Measurements from ENCODE around the gene TMTC2. TPM values are rescaled to one million over a fixed set of nuclear protein-coding genes. Genes with fewer than 3 reads are reported as not detected.

Gene TMTC2
- polyA plus RNA-seq, 1 donor from 2014 or later, result 20.6 TPM

DNA sequence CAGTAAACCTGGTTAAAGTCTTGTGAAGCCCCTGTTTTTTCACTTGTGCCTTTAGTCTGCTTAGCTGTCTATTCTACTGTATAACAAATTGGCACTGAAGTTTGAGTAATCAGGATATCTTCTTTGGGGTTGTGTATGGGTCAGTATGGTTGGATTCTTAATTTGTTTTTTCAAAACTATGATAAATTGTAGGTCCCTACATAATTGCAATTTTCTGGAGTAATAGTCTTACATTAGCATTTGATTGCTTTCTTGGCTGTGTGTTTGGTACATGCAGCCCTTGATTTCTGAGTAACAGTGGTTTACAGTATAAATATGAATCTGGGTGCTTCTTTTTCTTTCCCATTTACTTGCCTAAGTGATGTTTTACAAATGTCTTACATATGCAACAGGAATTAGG is 186.6 kb downstream of the TMTC2 start:
- no peaks in the 10 kb centered on the region for H3K27me3 ChIP-seq (ENCODE audit: insufficient read depth, low read depth, low read length)
- no peaks in the 10 kb centered on the region for H3K9me3 ChIP-seq (ENCODE audit: low read length)
- H3K79me2 ChIP-seq (replicated peaks; ENCODE audit: insufficient read depth, low read length), result peaks cover 18% of the 10 kb centered on the region
- no peaks in the 10 kb centered on the region for H3K9me2 ChIP-seq (ENCODE audit: insufficient read depth, low read length)
- H3K4me3 ChIP-seq (ENCODE audit: low read length), result no peak overlapping the region
- H3K36me3 ChIP-seq (ENCODE audit: insufficient read depth, low read length), result no peaks in the 10 kb centered on the region
- H3K9ac ChIP-seq (ENCODE audit: low read length), result no peak overlapping the region
- no peaks in the 10 kb centered on the region for H4K20me1 ChIP-seq (ENCODE audit: insufficient read depth)
- TF ChIP-seq CTCF (IDR thresholded peaks at IDR 0.05; ENCODE audit: poor library complexity, severe bottlenecking) (no peak), POLR2AphosphoS5 (IDR thresholded peaks at IDR 0.05) (no peak), MXI1 (conservative IDR thresholded peaks at IDR 0.05; ENCODE audit: poor library complexity, severe bottlenecking) (no peak), SMC3 (conservative IDR thresholded peaks at IDR 0.05; ENCODE audit: poor library complexity) (no peak), TAF1 (IDR thresholded peaks at IDR 0.05; ENCODE audit: low read depth) (no peak), EZH2 (IDR thresholded peaks at IDR 0.05; ENCODE audit: borderline replicate concordance, insufficient read depth, low read length, poor library complexity, severe bottlenecking) (no peak), RAD21 (conservative IDR thresholded peaks at IDR 0.05) (no peak), EP300 (conservative IDR thresholded peaks at IDR 0.05; ENCODE audit: poor library complexity, severe bottlenecking) (no peak)
- TF ChIP-seq, protein P1, sequence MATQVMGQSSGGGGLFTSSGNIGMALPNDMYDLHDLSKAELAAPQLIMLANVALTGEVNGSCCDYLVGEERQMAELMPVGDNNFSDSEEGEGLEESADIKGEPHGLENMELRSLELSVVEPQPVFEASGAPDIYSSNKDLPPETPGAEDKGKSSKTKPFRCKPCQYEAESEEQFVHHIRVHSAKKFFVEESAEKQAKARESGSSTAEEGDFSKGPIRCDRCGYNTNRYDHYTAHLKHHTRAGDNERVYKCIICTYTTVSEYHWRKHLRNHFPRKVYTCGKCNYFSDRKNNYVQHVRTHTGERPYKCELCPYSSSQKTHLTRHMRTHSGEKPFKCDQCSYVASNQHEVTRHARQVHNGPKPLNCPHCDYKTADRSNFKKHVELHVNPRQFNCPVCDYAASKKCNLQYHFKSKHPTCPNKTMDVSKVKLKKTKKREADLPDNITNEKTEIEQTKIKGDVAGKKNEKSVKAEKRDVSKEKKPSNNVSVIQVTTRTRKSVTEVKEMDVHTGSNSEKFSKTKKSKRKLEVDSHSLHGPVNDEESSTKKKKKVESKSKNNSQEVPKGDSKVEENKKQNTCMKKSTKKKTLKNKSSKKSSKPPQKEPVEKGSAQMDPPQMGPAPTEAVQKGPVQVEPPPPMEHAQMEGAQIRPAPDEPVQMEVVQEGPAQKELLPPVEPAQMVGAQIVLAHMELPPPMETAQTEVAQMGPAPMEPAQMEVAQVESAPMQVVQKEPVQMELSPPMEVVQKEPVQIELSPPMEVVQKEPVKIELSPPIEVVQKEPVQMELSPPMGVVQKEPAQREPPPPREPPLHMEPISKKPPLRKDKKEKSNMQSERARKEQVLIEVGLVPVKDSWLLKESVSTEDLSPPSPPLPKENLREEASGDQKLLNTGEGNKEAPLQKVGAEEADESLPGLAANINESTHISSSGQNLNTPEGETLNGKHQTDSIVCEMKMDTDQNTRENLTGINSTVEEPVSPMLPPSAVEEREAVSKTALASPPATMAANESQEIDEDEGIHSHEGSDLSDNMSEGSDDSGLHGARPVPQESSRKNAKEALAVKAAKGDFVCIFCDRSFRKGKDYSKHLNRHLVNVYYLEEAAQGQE (IDR thresholded peaks at IDR 0.05; ENCODE audit: borderline replicate concordance), result no peak
- no peak overlapping the region for H2AFZ ChIP-seq (ENCODE audit: low read depth, low read length)
- H3F3A ChIP-seq (ENCODE audit: insufficient read depth, low read length, poor library complexity, severe bottlenecking), result peaks cover 14% of the 10 kb centered on the region
- H3K4me2 ChIP-seq (ENCODE audit: low read length), result no peak overlapping the region
- H3K27ac ChIP-seq (ENCODE audit: low read length), result peak overlapping the region; percentile 17

DNA sequence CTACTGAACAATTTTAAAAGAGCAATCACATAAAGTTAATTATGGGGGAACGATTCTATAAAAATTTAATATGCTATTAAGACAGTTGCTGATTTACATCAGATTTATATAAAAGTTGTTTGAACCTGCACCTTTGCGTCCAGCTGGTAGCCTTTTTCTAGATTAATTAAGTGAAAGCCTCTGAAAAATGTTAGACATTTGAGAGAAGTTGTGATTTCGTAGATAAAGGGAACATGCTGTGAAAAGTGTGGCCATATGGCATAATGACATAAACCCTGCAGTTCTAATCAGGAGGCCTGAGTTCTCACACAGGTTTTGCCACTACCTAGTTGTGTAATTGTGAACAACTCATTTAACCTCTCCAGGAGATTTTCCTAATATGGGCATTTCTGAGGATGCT is 187.2 kb downstream of the TMTC2 start:
- TF ChIP-seq POLR2AphosphoS5 (IDR thresholded peaks at IDR 0.05), result peak; percentile 43
- no peak for TF ChIP-seq EZH2 (IDR thresholded peaks at IDR 0.05; ENCODE audit: borderline replicate concordance, insufficient read depth, low read length, poor library complexity, severe bottlenecking)
- Histone ChIP-seq H3K27ac (ENCODE audit: low read length) (peak overlapping the region; percentile 21), H3K27me3 (ENCODE audit: insufficient read depth, low read depth, low read length) (no peaks in the 10 kb centered on the region), H2AFZ (ENCODE audit: low read depth, low read length) (no peak overlapping the region), H3K9ac (ENCODE audit: low read length) (no peak overlapping the region), H3K4me2 (ENCODE audit: low read length) (no peak overlapping the region), H3K4me3 (ENCODE audit: low read length) (no peak overlapping the region), H3K79me2 (replicated peaks; ENCODE audit: insufficient read depth, low read length) (peaks cover 19% of the 10 kb centered on the region), H3K36me3 (ENCODE audit: insufficient read depth, low read length) (no peaks in the 10 kb centered on the region), H3K9me3 (ENCODE audit: low read length) (no peaks in the 10 kb centered on the region), H3K9me2 (ENCODE audit: insufficient read depth, low read length) (no peaks in the 10 kb centered on the region), H4K20me1 (ENCODE audit: insufficient read depth) (no peaks in the 10 kb centered on the region), H3F3A (ENCODE audit: insufficient read depth, low read length, poor library complexity, severe bottlenecking) (peaks cover 14% of the 10 kb centered on the region)

DNA sequence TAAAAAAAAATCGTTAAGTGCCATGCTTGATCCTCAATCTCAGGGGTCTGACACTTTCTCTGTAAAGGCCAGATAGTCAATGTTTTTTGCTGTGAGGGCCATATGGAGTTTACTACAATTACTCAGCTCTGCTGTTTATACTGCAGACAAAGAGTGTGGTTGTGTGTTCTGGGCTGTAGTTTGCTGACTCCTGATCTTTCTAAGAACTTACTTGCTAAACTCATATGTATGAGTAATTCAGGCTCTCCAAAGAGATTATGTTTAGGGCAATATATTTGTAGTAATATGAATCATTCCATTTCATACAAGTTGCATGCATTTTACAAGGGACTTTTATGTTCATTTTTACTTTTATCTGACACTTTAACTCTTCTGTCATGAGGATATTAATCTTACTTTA is 188.2 kb downstream of the TMTC2 start:
- no peak overlapping the region for H2AFZ ChIP-seq (ENCODE audit: low read depth, low read length)
- H3F3A ChIP-seq (ENCODE audit: insufficient read depth, low read length, poor library complexity, severe bottlenecking), result peaks cover 11% of the 10 kb centered on the region
- H3K9me3 ChIP-seq (ENCODE audit: low read length), result no peaks in the 10 kb centered on the region
- no peaks in the 10 kb centered on the region for H3K9me2 ChIP-seq (ENCODE audit: insufficient read depth, low read length)
- H3K9ac ChIP-seq (ENCODE audit: low read length), result no peak overlapping the region
- peaks cover 23% of the 10 kb centered on the region for H3K79me2 ChIP-seq (replicated peaks; ENCODE audit: insufficient read depth, low read length)
- H3K27me3 ChIP-seq (ENCODE audit: insufficient read depth, low read depth, low read length), result no peaks in the 10 kb centered on the region
- no peak overlapping the region for H3K27ac ChIP-seq (ENCODE audit: low read length)
- H3K4me2 ChIP-seq (ENCODE audit: low read length), result no peak overlapping the region
- no peaks in the 10 kb centered on the region for H4K20me1 ChIP-seq (ENCODE audit: insufficient read depth)
- no peaks in the 10 kb centered on the region for H3K36me3 ChIP-seq (ENCODE audit: insufficient read depth, low read length)
- no peak overlapping the region for H3K4me3 ChIP-seq (ENCODE audit: low read length)
- TF ChIP-seq MXI1 (conservative IDR thresholded peaks at IDR 0.05; ENCODE audit: poor library complexity, severe bottlenecking) (no peak), TAF1 (IDR thresholded peaks at IDR 0.05; ENCODE audit: low read depth) (no peak), CTCF (IDR thresholded peaks at IDR 0.05; ENCODE audit: poor library complexity, severe bottlenecking) (no peak), SMC3 (conservative IDR thresholded peaks at IDR 0.05; ENCODE audit: poor library complexity) (no peak), RAD21 (conservative IDR thresholded peaks at IDR 0.05) (no peak), POLR2AphosphoS5 (IDR thresholded peaks at IDR 0.05) (no peak), EZH2 (IDR thresholded peaks at IDR 0.05; ENCODE audit: borderline replicate concordance, insufficient read depth, low read length, poor library complexity, severe bottlenecking) (no peak), EP300 (conservative IDR thresholded peaks at IDR 0.05; ENCODE audit: poor library complexity, severe bottlenecking) (no peak)
- TF ChIP-seq, protein P1 (IDR thresholded peaks at IDR 0.05; ENCODE audit: borderline replicate concordance), result no peak
